HG03457 (cell line): ENCODE measurements around the gene TBC1D22B.

Experiments
- ATAC-seq: cut with Tn5 transposase; IDR thresholded peaks from one replicate; pipeline ENCODE4 v1.9.1; 2021; ENCODE audit warnings: moderate number of reproducible peaks; ENCODE audit not compliant: unreplicated experiment

TBC1D22B gene

GRCh38 chr6:37257634-37258404 lies at the start of gene TBC1D22B, which contains the start of gene TMEM217:
TSS of gene TBC1D22B (plus strand) at chr6:37257772. CDS start at chr6:37257918, 146 bp downstream.
TSS of gene TMEM217 (minus strand) at chr6:37258144. CDS start at chr6:37219030, 39,114 bp downstream.
- peak; percentile 83 for ATAC-seq

- no peak for ATAC-seq
Measured at GRCh38 chr6:37207903-37208456, 49.6 kb upstream of the TBC1D22B start.

GRCh38 chr6:37208793-37209192 lies 48.8 kb upstream of the TBC1D22B start:
- no peak for ATAC-seq

GRCh38 chr6:37209461-37210205 lies 47.9 kb upstream of the TBC1D22B start:
- no peak for ATAC-seq

GRCh38 chr6:37210313-37210968 lies 47.1 kb upstream of the TBC1D22B start:
- no peak for ATAC-seq

GRCh38 chr6:37212268-37212667 lies 45.3 kb upstream of the TBC1D22B start:
- no peak for ATAC-seq

- no peak for ATAC-seq
Measured at GRCh38 chr6:37218061-37218460, 39.5 kb upstream of the TBC1D22B start.

GRCh38 chr6:37218511-37218910 lies 39.1 kb upstream of the TBC1D22B start:
- no peak for ATAC-seq

GRCh38 chr6:37221585-37222124 lies 35.9 kb upstream of the TBC1D22B start:
- ATAC-seq: no peak

- peak; percentile 85 for ATAC-seq
Measured at GRCh38 chr6:37222125-37222967, 35.2 kb upstream of the TBC1D22B start.

GRCh38 chr6:37222992-37223391 lies 34.6 kb upstream of the TBC1D22B start:
- no peak for ATAC-seq

- ATAC-seq: no peak
Measured at GRCh38 chr6:37225350-37226169, 32.0 kb upstream of the TBC1D22B start.

GRCh38 chr6:37230104-37230503 lies 27.5 kb upstream of the TBC1D22B start:
- no peak for ATAC-seq

- ATAC-seq: no peak
Measured at GRCh38 chr6:37232430-37233017, 25.0 kb upstream of the TBC1D22B start.

GRCh38 chr6:37233541-37233940 lies 24.0 kb upstream of the TBC1D22B start:
- ATAC-seq: no peak

- no peak for ATAC-seq
Measured at GRCh38 chr6:37236921-37237320, 20.7 kb upstream of the TBC1D22B start.

- ATAC-seq: no peak
Measured at GRCh38 chr6:37237789-37238188, 19.8 kb upstream of the TBC1D22B start.

GRCh38 chr6:37238381-37238780 lies 19.2 kb upstream of the TBC1D22B start:
- no peak for ATAC-seq

GRCh38 chr6:37239526-37239925 lies 18.0 kb upstream of the TBC1D22B start:
- ATAC-seq: no peak
